GM18502 (cell line): Measurements from ENCODE around the gene RAB27B.

ENCODE experiments used
- ATAC-seq: cut with Tn5 transposase; IDR thresholded peaks from one replicate; pipeline ENCODE4 v1.9.1; 2021; ENCODE audit warnings: mild to moderate bottlenecking; ENCODE audit not compliant: unreplicated experiment, poor library complexity

The RAB27B gene

GRCh38 chr18:54905629-54906028 is 77.4 kb downstream of the RAB27B start:
- no peak for ATAC-seq

- no peak for ATAC-seq
Observed at GRCh38 chr18:54906331-54907185, 78.3 kb downstream of the RAB27B start.

GRCh38 chr18:54909538-54909937 is 81.3 kb downstream of the RAB27B start:
- no peak for ATAC-seq

DNA sequence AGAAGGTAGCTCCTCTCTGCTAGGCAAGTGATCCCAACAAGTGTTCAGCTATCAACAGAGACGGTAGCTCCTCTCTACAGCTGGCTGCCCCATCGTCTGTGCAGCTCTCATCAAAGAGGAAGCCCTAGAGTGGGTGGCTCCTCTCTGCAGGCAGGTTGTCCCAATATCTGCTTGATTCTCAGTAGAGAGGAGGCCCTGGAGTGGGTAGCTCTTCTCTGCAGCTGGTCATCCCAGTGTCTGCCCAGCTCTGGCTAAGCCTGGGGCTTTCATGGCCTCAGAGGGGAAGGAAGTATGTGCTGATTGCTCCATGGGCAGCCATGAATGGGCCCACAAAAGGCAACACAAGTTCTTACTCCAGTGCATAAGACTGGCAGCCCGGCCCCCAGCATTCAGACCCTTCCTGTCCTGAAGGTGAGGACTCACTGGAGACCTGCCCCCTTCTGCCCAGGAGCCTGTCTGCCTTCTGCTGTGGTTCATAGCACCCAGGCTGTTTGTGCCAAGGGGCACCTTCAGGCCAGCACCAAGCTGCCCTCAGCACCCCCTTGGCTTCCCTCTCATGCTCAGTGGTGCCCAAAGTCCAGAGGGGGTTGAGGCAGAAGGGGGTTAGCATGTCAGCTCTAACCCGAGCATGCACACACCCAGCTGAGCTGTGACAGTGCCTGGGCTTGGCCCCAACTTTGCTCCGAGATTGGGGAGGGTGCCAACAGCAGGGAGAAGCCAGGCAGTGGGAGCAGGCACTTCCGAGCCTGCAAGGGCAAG is 82.1 kb downstream of the RAB27B start:
- no peak for ATAC-seq

DNA sequence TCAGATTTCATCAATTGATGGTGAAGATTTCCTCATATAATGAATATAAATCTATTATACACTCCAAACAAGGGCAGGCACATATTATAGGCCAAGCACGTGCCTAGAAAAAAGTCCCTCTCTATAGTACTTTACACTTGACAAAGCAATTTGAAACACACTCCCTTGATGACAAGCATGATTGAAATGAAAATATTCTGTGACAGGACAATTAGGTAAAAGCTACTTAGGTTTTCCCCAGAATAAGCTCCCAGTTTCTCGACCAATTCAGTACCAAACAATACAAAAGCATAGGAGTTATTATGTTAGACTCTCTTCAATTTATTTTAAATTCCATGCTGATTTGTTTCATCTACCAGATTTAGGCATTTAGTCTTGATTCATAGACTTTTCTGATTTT is 83.3 kb downstream of the RAB27B start:
- no peak for ATAC-seq

DNA sequence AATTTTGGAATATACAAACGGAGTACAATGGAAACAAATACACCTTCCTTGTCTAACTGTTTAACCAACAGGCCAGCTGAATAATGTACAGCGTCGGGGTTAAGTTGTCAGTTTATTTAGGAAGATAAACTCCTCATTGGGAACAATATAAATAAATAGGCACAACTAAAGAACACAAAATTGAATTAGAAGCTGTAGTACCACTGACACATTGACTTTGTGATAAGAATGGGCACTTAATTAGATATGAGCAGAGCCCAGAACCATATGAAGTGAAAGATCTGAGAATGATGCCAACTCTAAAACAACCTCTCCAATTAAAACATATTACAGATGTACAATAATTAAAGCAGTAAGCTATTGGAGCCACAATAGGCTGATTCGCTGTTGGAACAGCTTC is 86.5 kb downstream of the RAB27B start:
- ATAC-seq: no peak

DNA sequence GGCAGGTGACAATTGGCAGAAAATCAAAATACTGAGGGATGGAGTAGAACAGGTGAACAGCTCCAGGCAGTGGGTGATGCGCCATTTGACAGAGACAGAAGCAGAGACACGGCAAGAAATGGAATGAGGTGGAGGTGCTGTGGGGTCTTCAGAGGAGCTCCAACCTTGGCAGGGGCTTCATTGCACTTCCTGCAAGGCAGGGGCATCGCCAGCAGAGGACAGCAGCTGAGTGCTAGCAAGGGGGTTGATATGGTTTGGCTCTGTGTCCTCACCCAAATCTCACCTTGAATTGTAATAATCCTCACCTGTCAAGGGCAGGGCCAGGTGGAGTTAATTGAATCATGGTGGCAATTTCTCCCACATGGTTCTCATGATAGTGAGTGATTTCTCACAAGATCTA is 88.2 kb downstream of the RAB27B start:
- no peak for ATAC-seq

DNA sequence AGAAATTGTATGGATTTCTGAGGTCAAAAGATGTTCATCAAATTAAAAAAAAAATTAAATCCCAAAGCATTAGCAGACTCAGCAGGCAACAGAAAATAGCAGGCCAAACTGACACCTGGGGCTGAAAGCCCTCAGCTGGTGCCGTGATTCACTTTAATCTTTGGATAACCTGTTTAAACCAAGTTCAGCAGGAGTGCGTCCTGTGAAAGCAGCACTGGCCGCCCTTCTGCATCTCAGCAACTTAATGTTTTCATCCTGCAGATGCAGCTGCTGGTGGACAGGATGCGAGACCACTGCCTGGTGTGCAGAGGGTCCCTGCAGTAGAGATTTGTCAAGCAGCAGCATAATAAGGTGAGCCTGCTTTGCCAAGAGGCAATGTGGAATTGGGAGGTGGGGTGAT is 89.8 kb downstream of the RAB27B start:
- no peak for ATAC-seq

GRCh38 chr18:54919412-54919811 is 91.1 kb downstream of the RAB27B start:
- ATAC-seq: no peak

DNA sequence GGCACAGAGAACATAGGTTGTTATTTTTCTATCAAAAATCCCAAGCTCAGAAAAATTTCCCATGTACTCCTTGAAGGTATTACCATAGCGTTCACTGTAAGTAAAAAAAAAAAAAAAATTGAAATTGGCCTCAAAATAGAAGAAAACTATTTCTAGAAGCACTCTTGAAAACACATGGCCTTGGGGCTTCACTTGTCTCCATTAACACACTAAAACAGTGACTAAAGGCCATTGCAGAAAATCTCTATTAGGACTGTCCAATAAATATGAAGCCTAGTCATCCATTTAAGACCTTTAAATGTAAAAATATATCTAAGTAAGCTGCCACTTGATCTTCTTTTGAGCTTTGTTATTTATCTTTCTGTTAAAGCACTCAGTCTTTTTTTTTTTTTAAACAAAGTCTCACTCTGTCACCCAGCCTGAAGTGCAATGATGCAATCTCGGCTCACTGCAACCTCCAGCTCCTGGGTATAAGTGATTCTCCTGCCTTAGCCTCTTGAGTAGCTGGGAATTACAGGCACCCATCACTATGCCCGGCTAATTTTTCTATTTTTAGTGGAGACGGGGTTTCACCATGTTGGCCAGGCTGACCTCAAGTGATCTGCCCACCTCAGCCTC is 95.2 kb downstream of the RAB27B start:
- ATAC-seq: no peak

- no peak for ATAC-seq
Observed at GRCh38 chr18:54924948-54925347, 96.7 kb downstream of the RAB27B start.

- ATAC-seq: no peak
Observed at GRCh38 chr18:54926593-54927325, 98.5 kb downstream of the RAB27B start.

- ATAC-seq: no peak
Observed at GRCh38 chr18:54928236-54928635, 100.0 kb downstream of the RAB27B start.

- no peak for ATAC-seq
Observed at GRCh38 chr18:54931152-54931551, 102.9 kb downstream of the RAB27B start.

DNA sequence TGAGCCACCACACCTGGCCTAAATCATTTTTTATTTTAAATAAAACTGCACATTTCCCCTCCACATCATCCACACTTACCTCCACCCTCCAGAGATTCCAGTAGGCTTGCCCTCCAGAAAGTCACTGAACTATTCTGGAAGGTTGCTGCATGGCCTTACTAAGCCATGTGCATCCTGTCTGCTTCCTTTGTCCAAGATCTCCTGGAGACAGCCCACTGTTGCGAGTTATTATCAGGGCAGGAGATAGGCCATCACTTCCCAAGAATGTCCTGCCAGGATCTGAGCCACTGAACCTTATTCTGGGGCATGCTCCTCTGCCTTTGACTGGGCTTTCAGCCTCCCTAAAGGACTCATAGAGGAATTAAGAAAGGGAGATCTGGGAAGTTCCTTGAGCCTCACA is 104.2 kb downstream of the RAB27B start:
- ATAC-seq: no peak

DNA sequence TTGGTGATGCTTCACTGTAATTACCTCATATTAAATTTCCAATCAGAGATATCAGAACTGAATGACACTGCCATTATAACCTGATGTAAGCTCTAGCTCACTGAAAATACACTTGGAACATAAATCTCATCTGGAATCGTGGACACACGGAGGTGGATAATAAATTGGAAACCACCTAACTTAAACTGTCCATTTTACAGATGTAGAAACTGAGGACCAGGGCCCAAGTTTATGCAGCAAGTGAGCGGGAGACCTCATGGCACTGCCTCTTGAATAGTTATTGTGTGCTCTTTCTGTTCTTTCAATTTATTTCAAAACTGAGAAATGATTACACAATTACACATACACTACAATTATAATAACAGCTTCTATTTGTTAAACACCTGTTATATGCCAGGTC is 110.2 kb downstream of the RAB27B start:
- ATAC-seq: no peak

DNA sequence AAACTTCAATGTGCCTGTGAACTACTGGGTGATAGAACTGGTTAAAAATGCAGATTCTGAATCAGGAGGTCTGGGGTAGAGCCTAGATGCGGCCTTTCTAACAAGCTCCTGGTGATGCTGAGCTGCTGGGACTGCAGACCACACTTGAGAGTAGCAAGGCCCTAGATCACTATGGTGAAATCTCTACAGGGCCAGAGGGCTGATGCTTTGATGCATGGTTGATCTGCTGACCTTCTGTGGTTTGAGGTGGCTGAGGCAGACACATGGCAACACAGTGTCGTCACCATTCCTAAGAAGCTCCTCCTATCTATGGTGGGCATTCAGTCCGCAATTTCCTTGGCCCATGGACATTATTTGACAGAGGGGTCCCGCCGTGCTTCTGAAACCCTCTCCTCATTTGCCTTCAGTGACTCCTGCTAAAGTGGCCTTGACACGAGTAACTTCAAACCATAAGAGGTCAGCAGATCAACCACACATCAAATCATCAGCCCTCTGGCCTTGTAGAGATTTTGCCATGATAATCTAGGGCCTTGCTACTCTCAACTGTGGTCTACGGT is 111.2 kb downstream of the RAB27B start:
- ATAC-seq: no peak

DNA sequence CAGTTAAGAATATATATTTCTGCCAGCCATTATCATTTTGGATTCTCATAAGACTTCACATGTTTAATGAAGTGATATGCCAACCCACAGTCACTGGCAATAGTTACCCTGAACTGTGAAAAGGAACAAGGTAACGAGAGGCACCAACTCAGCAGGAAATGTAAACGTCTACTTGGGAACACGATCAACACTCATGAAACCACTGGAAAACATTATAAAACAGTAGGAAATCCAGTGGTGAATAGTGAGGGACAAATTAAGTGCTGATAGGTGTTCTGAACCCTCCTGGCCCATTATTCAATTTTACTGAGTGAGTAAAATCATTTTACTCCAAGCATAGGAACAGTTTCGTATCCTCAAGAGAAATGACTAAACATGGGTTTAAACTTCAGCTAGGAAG is 113.9 kb downstream of the RAB27B start:
- ATAC-seq: no peak

DNA sequence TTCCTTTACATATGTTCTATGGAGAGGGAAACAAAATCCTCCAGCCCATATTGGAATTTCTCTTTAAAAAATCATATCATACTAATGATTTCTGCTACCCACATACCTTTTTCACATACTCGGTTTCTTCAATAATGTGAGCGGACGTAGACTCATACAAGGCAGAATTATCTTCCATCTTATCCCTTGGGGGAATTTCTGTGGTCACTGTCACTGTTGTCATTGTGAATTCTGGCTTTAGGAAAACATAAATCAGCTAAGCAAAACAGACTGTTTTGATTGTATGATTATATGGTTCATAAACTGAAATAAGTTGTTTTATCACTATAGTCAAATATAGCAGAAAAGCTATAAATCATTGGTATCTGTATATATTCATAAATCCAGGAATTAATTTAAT is 114.3 kb downstream of the RAB27B start:
- ATAC-seq: no peak
